Measurements from ENCODE around the gene PFKFB4. TPM values are rescaled to one million over a fixed set of nuclear protein-coding genes. Genes with fewer than 3 reads are reported as not detected.

PFKFB4 gene
- total and polyA plus RNA-seq, 2 experiments from 2014 or later, result 8.6 to 22.9 TPM

GRCh38 chr3:48560648-48561018 is 4.0 kb upstream of the PFKFB4 start:
- H3K9me2 ChIP-seq (ENCODE audit: insufficient read depth), result no peaks in the 10 kb centered on the region
- H2AFZ ChIP-seq, result peak overlapping the region; percentile 90; the same call in 1 of the 2 replicates
- H3K27ac ChIP-seq (ENCODE audit: low read depth), result no peak overlapping the region
- peaks cover 23% of the 10 kb centered on the region for H3K27me3 Mint-ChIP-seq (ENCODE audit: insufficient read depth, low read depth, poor library complexity)
- no peak overlapping the region for H3K27ac Mint-ChIP-seq
- peaks cover 43% of the 10 kb centered on the region for H3K4me1 Mint-ChIP-seq
- ATAC-seq, result no peak
- peaks cover 6% of the 10 kb centered on the region for H3K79me2 ChIP-seq (replicated peaks; ENCODE audit: insufficient read depth)
- peak overlapping the region; percentile 68 for H3K4me2 ChIP-seq
- H3K4me3 ChIP-seq, result peak overlapping the region; percentile 38; the same call in 1 of the 2 replicates
- H3F3A ChIP-seq (replicated peaks; ENCODE audit: low read depth), result peaks cover 11% of the 10 kb centered on the region
- no peaks in the 10 kb centered on the region for H3K36me3 ChIP-seq (ENCODE audit: insufficient read depth)
- DNase-seq (ENCODE audit: low spot score), result no peak
- peaks cover 24% of the 10 kb centered on the region; the same call in 1 of the 2 replicates for H3K4me1 ChIP-seq (ENCODE audit: insufficient read depth)
- TF ChIP-seq ZNF331 (CRISPR knock-in tag; IDR thresholded peaks at IDR 0.05; ENCODE audit: low read depth), result no peak
- no peak for TF ChIP-seq EZH2 (IDR thresholded peaks at IDR 0.05; ENCODE audit: low read depth, unreplicated experiment)
- TF ChIP-seq JUNB (IDR thresholded peaks at IDR 0.05; ENCODE audit: unreplicated experiment), result no peak
- TF ChIP-seq ZNF114 (CRISPR knock-in tag; IDR thresholded peaks at IDR 0.05), result no peak
- no peak for TF ChIP-seq CREB1 (CRISPR knock-in tag; IDR thresholded peaks at IDR 0.05; ENCODE audit: low read depth)
- TF ChIP-seq, protein P1, sequence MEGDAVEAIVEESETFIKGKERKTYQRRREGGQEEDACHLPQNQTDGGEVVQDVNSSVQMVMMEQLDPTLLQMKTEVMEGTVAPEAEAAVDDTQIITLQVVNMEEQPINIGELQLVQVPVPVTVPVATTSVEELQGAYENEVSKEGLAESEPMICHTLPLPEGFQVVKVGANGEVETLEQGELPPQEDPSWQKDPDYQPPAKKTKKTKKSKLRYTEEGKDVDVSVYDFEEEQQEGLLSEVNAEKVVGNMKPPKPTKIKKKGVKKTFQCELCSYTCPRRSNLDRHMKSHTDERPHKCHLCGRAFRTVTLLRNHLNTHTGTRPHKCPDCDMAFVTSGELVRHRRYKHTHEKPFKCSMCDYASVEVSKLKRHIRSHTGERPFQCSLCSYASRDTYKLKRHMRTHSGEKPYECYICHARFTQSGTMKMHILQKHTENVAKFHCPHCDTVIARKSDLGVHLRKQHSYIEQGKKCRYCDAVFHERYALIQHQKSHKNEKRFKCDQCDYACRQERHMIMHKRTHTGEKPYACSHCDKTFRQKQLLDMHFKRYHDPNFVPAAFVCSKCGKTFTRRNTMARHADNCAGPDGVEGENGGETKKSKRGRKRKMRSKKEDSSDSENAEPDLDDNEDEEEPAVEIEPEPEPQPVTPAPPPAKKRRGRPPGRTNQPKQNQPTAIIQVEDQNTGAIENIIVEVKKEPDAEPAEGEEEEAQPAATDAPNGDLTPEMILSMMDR (conservative IDR thresholded peaks at IDR 0.05; ENCODE audit: low read depth in 2 of 2), result no peak
- TF ChIP-seq ZNF462 (CRISPR knock-in tag; IDR thresholded peaks at IDR 0.05), result no peak
- no peak for TF ChIP-seq NANOG (IDR thresholded peaks at IDR 0.05; ENCODE audit: borderline replicate concordance)
- TF ChIP-seq EZH2phosphoT487 (IDR thresholded peaks at IDR 0.05; ENCODE audit: unreplicated experiment), result no peak
- TF ChIP-seq POLR2AphosphoS5 (IDR thresholded peaks at IDR 0.05; ENCODE audit: low read depth), result no peak
- TF ChIP-seq, protein P2, sequence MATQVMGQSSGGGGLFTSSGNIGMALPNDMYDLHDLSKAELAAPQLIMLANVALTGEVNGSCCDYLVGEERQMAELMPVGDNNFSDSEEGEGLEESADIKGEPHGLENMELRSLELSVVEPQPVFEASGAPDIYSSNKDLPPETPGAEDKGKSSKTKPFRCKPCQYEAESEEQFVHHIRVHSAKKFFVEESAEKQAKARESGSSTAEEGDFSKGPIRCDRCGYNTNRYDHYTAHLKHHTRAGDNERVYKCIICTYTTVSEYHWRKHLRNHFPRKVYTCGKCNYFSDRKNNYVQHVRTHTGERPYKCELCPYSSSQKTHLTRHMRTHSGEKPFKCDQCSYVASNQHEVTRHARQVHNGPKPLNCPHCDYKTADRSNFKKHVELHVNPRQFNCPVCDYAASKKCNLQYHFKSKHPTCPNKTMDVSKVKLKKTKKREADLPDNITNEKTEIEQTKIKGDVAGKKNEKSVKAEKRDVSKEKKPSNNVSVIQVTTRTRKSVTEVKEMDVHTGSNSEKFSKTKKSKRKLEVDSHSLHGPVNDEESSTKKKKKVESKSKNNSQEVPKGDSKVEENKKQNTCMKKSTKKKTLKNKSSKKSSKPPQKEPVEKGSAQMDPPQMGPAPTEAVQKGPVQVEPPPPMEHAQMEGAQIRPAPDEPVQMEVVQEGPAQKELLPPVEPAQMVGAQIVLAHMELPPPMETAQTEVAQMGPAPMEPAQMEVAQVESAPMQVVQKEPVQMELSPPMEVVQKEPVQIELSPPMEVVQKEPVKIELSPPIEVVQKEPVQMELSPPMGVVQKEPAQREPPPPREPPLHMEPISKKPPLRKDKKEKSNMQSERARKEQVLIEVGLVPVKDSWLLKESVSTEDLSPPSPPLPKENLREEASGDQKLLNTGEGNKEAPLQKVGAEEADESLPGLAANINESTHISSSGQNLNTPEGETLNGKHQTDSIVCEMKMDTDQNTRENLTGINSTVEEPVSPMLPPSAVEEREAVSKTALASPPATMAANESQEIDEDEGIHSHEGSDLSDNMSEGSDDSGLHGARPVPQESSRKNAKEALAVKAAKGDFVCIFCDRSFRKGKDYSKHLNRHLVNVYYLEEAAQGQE (IDR thresholded peaks at IDR 0.05; ENCODE audit: unreplicated experiment), result no peak
- no peak for TF ChIP-seq ETS1 (IDR thresholded peaks at IDR 0.05)
- no peak for TF ChIP-seq STAT1 (IDR thresholded peaks at IDR 0.05; ENCODE audit: unreplicated experiment)
- peak overlapping the region; percentile 61 for H3K4me3 Mint-ChIP-seq
- H3K27me3 ChIP-seq (ENCODE audit: insufficient read depth), result no peaks in the 10 kb centered on the region
- no peaks in the 10 kb centered on the region for H4K20me1 ChIP-seq (replicated peaks; ENCODE audit: insufficient read depth)
- no peaks in the 10 kb centered on the region; the same call in 1 of the 3 replicates for H3K9me3 Mint-ChIP-seq
- no peaks in the 10 kb centered on the region; the same call in 2 of the 3 replicates for H3K36me3 Mint-ChIP-seq (ENCODE audit: low read depth)
